Gastrocnemius medialis (tissue), 4 donors: ENCODE data around the gene TBP. TPM values are rescaled to one million over a fixed set of nuclear protein-coding genes. Genes with fewer than 3 reads are reported as not detected.

ENCODE experiments used
- ATAC-seq, 2 donors: fragments of 150-250 bp; one replicate each; pipeline ENCODE4 v1.9.1; 2016
- DNase-seq, 2 donors: peaks; one replicate each; pipeline ENCODE4 v3.0.0-alpha.2; 2019
- H3K27ac ChIP-seq, 4 donors: fragments of 200-600 bp; sonication (generic); 1 replicate in 1 of 4; 2 replicates in 3 of 4; pipeline ENCODE4 v1.5.1; 2016 to 2018; ENCODE audit warnings: mild to moderate bottlenecking in 2 of 4, moderate library complexity in 1 of 4
- H3K27me3 ChIP-seq, 3 donors: fragments of 200-600 bp; sonication (generic) in 2 of 3; 1 replicate in 1 of 3; 2 replicates in 2 of 3; pipeline versions ENCODE4 v1.5.1 to v1.6.0; 2016 to 2019; ENCODE audit warnings: mild to moderate bottlenecking in 1 of 3, moderate library complexity in 1 of 3
- H3K36me3 ChIP-seq, 2 donors: fragments of 200-600 bp; sonication (generic) in 1 of 2; one replicate each; pipeline ENCODE4 v1.5.1; 2017 to 2018
- H3K4me1 ChIP-seq, 2 donors: fragments of 200-600 bp; sonication (generic) in 1 of 2; one replicate each; pipeline ENCODE4 v1.5.1; 2016 to 2017; ENCODE audit warnings: mild to moderate bottlenecking in 2 of 2
- H3K4me3 ChIP-seq, 4 donors: fragments of 200-600 bp; sonication (generic) in 3 of 4; 1 replicate in 1 of 4; 2 replicates in 3 of 4; pipeline ENCODE4 v1.5.1; 2016 to 2019; ENCODE audit warnings: mild to moderate bottlenecking in 2 of 4
- H3K9me3 ChIP-seq, 3 donors: fragments of 200-600 bp; sonication (generic) in 2 of 3; 1 replicate in 1 of 3; 2 replicates in 2 of 3; pipeline ENCODE4 v1.5.1; 2016 to 2019
- POLR2A ChIP-seq, 2 donors: fragments of 450-650 bp; IDR thresholded peaks; one replicate each; pipeline ENCODE4 v1.6.1; 2017; ENCODE audit warnings: antibody characterized with exemption in 2 of 2, mild to moderate bottlenecking in 2 of 2, moderate library complexity in 2 of 2
- in situ Hi-C, 4 donors: fragments of 200-750 bp; cut with MboI; loops; one replicate each; pipeline versions ENCODE4 v1.15.0 to v1.8.0; 2017; ENCODE audit warnings: low sequenced_read_pairs in 4 of 4
- intact Hi-C: fragments of 100-400 bp; cut with DNase I; formaldehyde crosslinking; loops from one replicate; pipeline ENCODE4 v1.15.1; 2023; ENCODE audit warnings: low total_unique reads
- total RNA-seq, 4 donors: library from RNA; depleted of rRNA; stranded (reverse); fragments of >200 nt; gene quantifications; one replicate each; pipeline versions ENCODE4 v1.1.0 to v1.2.3, GENCODE V29; 2016
- TF ChIP-seq, protein P1 (sequence below), 5 experiments: fragments of 450-650 bp in 3 of 5; fragments of 200-600 bp in 2 of 5; sonication (generic) in 2 of 5; IDR thresholded peaks in 4 of 5; conservative IDR thresholded peaks in 1 of 5; 1 replicate in 4 of 5; 2 replicates in 1 of 5; pipeline ENCODE4 v1.5.1; 2016 to 2019; ENCODE audit warnings: antibody characterized with exemption in 5 of 5, mild to moderate bottlenecking in 3 of 5, moderate library complexity in 3 of 5

Gene TBP
- total RNA-seq, 4 donors from 2014 or later = 9.7 to 17.3 (median 15.3) TPM

- in situ Hi-C loops = no loop called here
- intact Hi-C loops = no loop called here
- H3K9me3 ChIP-seq = no peaks in the 10 kb centered on the region
- no peaks in the 10 kb centered on the region for H3K27me3 ChIP-seq
- TF ChIP-seq, protein P1, sequence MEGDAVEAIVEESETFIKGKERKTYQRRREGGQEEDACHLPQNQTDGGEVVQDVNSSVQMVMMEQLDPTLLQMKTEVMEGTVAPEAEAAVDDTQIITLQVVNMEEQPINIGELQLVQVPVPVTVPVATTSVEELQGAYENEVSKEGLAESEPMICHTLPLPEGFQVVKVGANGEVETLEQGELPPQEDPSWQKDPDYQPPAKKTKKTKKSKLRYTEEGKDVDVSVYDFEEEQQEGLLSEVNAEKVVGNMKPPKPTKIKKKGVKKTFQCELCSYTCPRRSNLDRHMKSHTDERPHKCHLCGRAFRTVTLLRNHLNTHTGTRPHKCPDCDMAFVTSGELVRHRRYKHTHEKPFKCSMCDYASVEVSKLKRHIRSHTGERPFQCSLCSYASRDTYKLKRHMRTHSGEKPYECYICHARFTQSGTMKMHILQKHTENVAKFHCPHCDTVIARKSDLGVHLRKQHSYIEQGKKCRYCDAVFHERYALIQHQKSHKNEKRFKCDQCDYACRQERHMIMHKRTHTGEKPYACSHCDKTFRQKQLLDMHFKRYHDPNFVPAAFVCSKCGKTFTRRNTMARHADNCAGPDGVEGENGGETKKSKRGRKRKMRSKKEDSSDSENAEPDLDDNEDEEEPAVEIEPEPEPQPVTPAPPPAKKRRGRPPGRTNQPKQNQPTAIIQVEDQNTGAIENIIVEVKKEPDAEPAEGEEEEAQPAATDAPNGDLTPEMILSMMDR (IDR thresholded peaks at IDR 0.05 in 4 of 5, conservative IDR thresholded peaks at IDR 0.05 in 1 of 5) = no peak
- no peak for TF ChIP-seq POLR2A (IDR thresholded peaks at IDR 0.05)
- DNase-seq (peak in 1 of 2 donors; percentile 23), ATAC-seq (peak in 1 of 2 donors; percentile 82)
- H3K27ac ChIP-seq = peak overlapping the region; percentile 41 to 72 (median 63)
- peaks cover 38 to 44% of the 10 kb centered on the region in 2 donors for H3K4me1 ChIP-seq
- peaks cover 0 to 75% of the 10 kb centered on the region in 2 donors for H3K36me3 ChIP-seq
- H3K4me3 ChIP-seq = no peak overlapping the region
These were observed 8.8 kb upstream of the TBP start for GRCh38 chr6:170545405-170545804.

DNA sequence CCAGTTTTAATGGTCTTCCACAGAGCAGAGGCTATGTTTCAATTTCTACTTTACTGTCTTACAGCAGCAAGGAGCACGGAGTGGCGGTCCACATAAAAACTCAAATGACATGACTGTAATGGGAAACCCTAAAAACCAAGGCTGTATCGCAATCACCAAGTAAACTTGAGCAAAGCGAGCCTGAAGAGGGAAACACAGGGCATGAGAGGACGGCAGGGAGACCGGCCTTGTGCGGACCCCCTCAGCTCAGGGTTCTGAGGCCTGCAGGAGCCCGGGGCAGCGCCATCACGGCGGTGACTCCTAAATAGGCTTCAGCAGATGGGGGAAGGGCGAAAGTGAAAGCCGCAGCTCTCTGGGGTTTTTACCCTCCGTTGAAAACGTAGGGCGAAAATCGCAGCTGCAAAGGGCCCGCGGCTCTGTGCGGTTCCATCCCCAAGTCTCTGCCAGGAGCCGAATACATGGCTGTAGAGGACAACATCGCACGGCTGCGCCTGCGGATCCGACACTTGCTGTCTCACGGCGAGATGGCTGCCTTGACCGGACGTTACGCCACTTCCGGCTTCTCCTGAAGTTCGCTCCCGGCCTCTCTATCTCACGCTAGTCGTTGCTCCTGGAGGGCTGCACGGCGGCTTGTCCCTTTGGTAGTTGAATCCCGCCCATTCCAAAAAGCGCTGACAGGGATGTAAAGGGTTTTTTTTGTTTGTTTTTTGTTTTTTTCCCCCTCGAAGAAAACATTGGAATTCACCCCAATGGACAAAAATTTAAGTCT is 1.2 kb upstream of the TBP start, which contains the start of gene PSMB1:
PSMB1 (minus strand) TSS at position 543 of the 769 bp plus-strand sequence; CDS start at position 478, 65 bp downstream.
- ATAC-seq (peak; percentile 83 to 86), DNase-seq (peak; percentile 95 to 96)
- in situ Hi-C loops (loop anchor here in 3 of 4 donors (10.0 kb wide), 1 partner anchor 798 kb away; the partner anchor contains the start of genes DYNLT2 (in 3 of the 3) and ERMARD (in 3 of the 3)), intact Hi-C loops (loop anchor here (10.0 kb wide), 1 partner anchor 828 kb away; the partner anchor contains the start of gene PHF10)
- Histone ChIP-seq H3K36me3 (peaks cover 0 to 12% of the 10 kb centered on the region in 2 donors), H3K4me1 (peaks cover 54 to 63% of the 10 kb centered on the region in 2 donors), H3K4me3 (peak within 1 kb of the TSS; percentile 75 to 95 (median 80)), H3K27me3 (no peaks in the 10 kb centered on the region), H3K9me3 (no peaks in the 10 kb centered on the region), H3K27ac (peak within 1 kb of the TSS; percentile 93 to 98 (median 94))
- TF ChIP-seq, protein P1 (IDR thresholded peaks at IDR 0.05 in 4 of 5, conservative IDR thresholded peaks at IDR 0.05 in 1 of 5) = no peak
- peak; percentile 97 to 99 for TF ChIP-seq POLR2A (IDR thresholded peaks at IDR 0.05)

DNA sequence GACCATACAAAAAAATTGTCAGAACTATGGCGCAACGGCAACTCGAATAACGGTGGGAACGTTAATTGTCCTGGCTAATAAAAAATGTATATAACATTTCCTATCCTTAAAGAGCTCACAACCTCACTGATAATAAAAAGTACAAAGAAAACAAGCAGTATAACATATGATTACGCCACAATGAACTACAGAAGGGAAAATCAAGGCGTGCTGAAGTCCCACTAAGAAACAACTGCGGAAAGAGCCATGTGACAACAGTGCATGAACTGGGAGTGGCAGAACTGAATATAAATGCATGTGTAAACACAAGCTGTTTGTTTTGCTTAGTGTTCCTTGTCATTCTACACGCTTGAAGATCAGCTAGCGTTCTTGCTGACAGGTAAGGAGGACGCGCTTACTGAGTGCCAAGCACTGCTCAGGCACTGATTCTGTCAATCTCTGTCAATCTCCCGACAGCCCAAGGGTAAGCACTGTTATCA is 596 bp upstream of the TBP start:
- ATAC-seq (peak; percentile 69 to 70), DNase-seq (peak in 1 of 2 donors; percentile 38)
- no peaks in the 10 kb centered on the region for H3K27me3 ChIP-seq
- H3K4me3 ChIP-seq = peak overlapping the region; percentile 75 to 95 (median 80)
- H3K9me3 ChIP-seq = no peaks in the 10 kb centered on the region
- peak overlapping the region; percentile 93 to 98 (median 94) for H3K27ac ChIP-seq
- in situ Hi-C loops = loop anchor here in 3 of 4 donors (10.0 kb wide), 1 partner anchor 799 kb away; the partner anchor contains the start of genes DYNLT2 (in 3 of the 3) and ERMARD (in 3 of the 3)
- H3K36me3 ChIP-seq = peaks cover 0 to 11% of the 10 kb centered on the region in 2 donors
- peaks cover 51 to 57% of the 10 kb centered on the region in 2 donors for H3K4me1 ChIP-seq
- intact Hi-C loops = loop anchor here (1.0 to 10.0 kb wide), 3 partner anchors 31 to 829 kb away; partner anchors contain the start of genes DYNLT2, ERMARD, PDCD2 and PHF10
- TF ChIP-seq POLR2A (IDR thresholded peaks at IDR 0.05) = no peak
- TF ChIP-seq, protein P1 (IDR thresholded peaks at IDR 0.05 in 4 of 5, conservative IDR thresholded peaks at IDR 0.05 in 1 of 5) = no peak

GRCh38 chr6:170554796-170555137 is 598 bp downstream of the TBP start:
- peak overlapping the region; percentile 93 to 98 (median 94) for H3K27ac ChIP-seq
- H3K4me3 ChIP-seq = peak overlapping the region; percentile 75 to 95 (median 80)
- H3K4me1 ChIP-seq = peaks cover 39 to 45% of the 10 kb centered on the region in 2 donors
- no peaks in the 10 kb centered on the region for H3K9me3 ChIP-seq
- H3K27me3 ChIP-seq = no peaks in the 10 kb centered on the region
- in situ Hi-C loops = loop anchor here in 3 of 4 donors (10.0 kb wide), 1 partner anchor 800 kb away; the partner anchor contains the start of genes DYNLT2 (in 3 of the 3) and ERMARD (in 3 of the 3)
- DNase-seq (no peak), ATAC-seq (no peak)
- peaks cover 0 to 17% of the 10 kb centered on the region in 2 donors for H3K36me3 ChIP-seq
- TF ChIP-seq, protein P1 (IDR thresholded peaks at IDR 0.05 in 4 of 5, conservative IDR thresholded peaks at IDR 0.05 in 1 of 5) = no peak
- TF ChIP-seq POLR2A (IDR thresholded peaks at IDR 0.05) = no peak
- intact Hi-C loops = loop anchor here (1.0 to 10.0 kb wide), 3 partner anchors 30 to 830 kb away; partner anchors contain the start of genes DYNLT2, ERMARD, PDCD2 and PHF10
